ENCODE measurements around the gene C1QTNF7. TPM values are rescaled to one million over a fixed set of nuclear protein-coding genes. Genes with fewer than 3 reads are reported as not detected.

Gene C1QTNF7
- total RNA-seq, 2 donors from 2014 or later, result not detected

GRCh38 chr4:15451866-15452765 is 24.3 kb downstream of the C1QTNF7 start:
- H3K4me3 ChIP-seq (ENCODE audit: low read length), result no peak overlapping the region
- Mint-ChIP-seq H3K27me3 (ENCODE audit: insufficient read depth) (no peaks in the 10 kb centered on the region), H3K4me1 (no peaks in the 10 kb centered on the region), H3K36me3 (ENCODE audit: low read depth) (no peaks in the 10 kb centered on the region), H3K9me3 (no peaks in the 10 kb centered on the region), H3K27ac (no peak overlapping the region), H3K4me3 (no peak overlapping the region)
- no peak for DNase-seq
- no peaks in the 10 kb centered on the region for H3K9me3 ChIP-seq (ENCODE audit: control insufficient read depth, low read length)
- H3K27ac ChIP-seq (ENCODE audit: low read depth, low read length), result no peak overlapping the region
- no peaks in the 10 kb centered on the region for H3K27me3 ChIP-seq (ENCODE audit: control insufficient read depth, insufficient read depth, low read length, poor library complexity, severe bottlenecking)
- TF ChIP-seq, protein P1, sequence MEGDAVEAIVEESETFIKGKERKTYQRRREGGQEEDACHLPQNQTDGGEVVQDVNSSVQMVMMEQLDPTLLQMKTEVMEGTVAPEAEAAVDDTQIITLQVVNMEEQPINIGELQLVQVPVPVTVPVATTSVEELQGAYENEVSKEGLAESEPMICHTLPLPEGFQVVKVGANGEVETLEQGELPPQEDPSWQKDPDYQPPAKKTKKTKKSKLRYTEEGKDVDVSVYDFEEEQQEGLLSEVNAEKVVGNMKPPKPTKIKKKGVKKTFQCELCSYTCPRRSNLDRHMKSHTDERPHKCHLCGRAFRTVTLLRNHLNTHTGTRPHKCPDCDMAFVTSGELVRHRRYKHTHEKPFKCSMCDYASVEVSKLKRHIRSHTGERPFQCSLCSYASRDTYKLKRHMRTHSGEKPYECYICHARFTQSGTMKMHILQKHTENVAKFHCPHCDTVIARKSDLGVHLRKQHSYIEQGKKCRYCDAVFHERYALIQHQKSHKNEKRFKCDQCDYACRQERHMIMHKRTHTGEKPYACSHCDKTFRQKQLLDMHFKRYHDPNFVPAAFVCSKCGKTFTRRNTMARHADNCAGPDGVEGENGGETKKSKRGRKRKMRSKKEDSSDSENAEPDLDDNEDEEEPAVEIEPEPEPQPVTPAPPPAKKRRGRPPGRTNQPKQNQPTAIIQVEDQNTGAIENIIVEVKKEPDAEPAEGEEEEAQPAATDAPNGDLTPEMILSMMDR (conservative IDR thresholded peaks at IDR 0.05), result no peak
- WGBS, 2 experiments (ENCODE audit: insufficient coverage in 1 of 2, insufficient read length in 1 of 2), result 92 to 100% methylated on average over 2 to 4 of the region's 4 CpGs
- H3K36me3 ChIP-seq (ENCODE audit: control insufficient read depth, insufficient read depth, low read length), result no peaks in the 10 kb centered on the region
- no peak overlapping the region for H3K9ac ChIP-seq (ENCODE audit: extremely low read depth, low read length, poor library complexity, severe bottlenecking)
- H3K4me1 ChIP-seq (ENCODE audit: control insufficient read depth, insufficient read depth, low read length), result no peaks in the 10 kb centered on the region

GRCh38 chr4:15455290-15455689 is 27.5 kb downstream of the C1QTNF7 start:
- Mint-ChIP-seq H3K4me1 (peaks cover 7% of the 10 kb centered on the region), H3K4me3 (no peak overlapping the region), H3K9me3 (no peaks in the 10 kb centered on the region), H3K27me3 (ENCODE audit: insufficient read depth) (no peaks in the 10 kb centered on the region), H3K27ac (no peak overlapping the region), H3K36me3 (ENCODE audit: low read depth) (no peaks in the 10 kb centered on the region)
- Histone ChIP-seq H3K4me1 (ENCODE audit: control insufficient read depth, insufficient read depth, low read length) (no peaks in the 10 kb centered on the region), H3K36me3 (ENCODE audit: control insufficient read depth, insufficient read depth, low read length) (no peaks in the 10 kb centered on the region), H3K9me3 (ENCODE audit: control insufficient read depth, low read length) (no peaks in the 10 kb centered on the region), H3K27me3 (ENCODE audit: control insufficient read depth, insufficient read depth, low read length, poor library complexity, severe bottlenecking) (no peaks in the 10 kb centered on the region), H3K27ac (ENCODE audit: low read depth, low read length) (no peak overlapping the region), H3K9ac (ENCODE audit: extremely low read depth, low read length, poor library complexity, severe bottlenecking) (no peak overlapping the region), H3K4me3 (ENCODE audit: low read length) (no peak overlapping the region)
- 90 to 100% methylated on average over 1 to 3 of the region's 3 CpGs for WGBS, 2 experiments (ENCODE audit: insufficient coverage in 1 of 2, insufficient read length in 1 of 2)
- no peak for DNase-seq
- TF ChIP-seq, protein P1 (conservative IDR thresholded peaks at IDR 0.05), result no peak

DNA sequence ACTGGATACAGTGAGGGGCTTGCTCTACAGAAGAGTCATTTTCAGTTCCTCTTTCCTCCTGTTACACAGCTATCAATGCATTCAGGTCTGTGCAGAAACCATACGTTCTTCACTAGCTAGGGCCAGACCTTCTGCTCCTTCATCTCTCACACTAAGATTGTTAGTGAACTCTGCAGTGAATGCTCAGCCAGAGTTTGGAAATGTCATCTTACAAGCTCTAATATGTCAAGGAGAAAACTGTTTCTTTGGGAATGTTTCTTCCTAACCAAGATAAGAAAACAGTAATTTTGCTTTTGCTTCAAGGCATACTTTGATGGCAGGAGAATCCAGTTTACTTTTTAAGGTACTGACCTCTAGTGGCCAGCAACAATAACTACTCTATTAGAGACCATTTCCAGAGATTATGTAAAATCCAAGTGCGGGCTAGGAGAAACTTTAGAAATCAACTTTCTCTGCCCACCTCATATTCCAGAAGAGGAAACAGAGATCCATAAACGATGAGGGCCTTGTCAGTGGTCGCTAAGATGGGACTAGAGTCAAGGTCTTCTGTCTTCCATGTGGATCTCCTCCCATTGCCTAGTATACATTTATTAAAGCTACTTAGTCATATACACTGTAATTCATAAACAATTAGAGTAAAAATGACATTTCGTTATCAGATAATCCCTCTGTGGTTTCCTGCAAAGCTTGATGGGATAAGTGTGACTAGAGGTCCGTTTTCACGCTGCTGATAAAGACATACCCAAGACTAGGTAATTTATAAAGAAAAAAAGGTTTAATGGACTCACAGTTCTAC is 29.8 kb downstream of the C1QTNF7 start:
- DNase-seq, result no peak
- 45 to 56% methylated on average over 2 to 7 of the region's 7 CpGs for WGBS, 2 experiments (ENCODE audit: insufficient coverage in 1 of 2, insufficient read length in 1 of 2)
- Mint-ChIP-seq H3K27ac (no peak overlapping the region), H3K27me3 (ENCODE audit: insufficient read depth) (no peaks in the 10 kb centered on the region), H3K9me3 (no peaks in the 10 kb centered on the region), H3K4me1 (peaks cover 7% of the 10 kb centered on the region), H3K4me3 (no peak overlapping the region), H3K36me3 (ENCODE audit: low read depth) (no peaks in the 10 kb centered on the region)
- Histone ChIP-seq H3K27ac (ENCODE audit: low read depth, low read length) (no peak overlapping the region), H3K4me3 (ENCODE audit: low read length) (no peak overlapping the region), H3K4me1 (ENCODE audit: control insufficient read depth, insufficient read depth, low read length) (no peaks in the 10 kb centered on the region), H3K9ac (ENCODE audit: extremely low read depth, low read length, poor library complexity, severe bottlenecking) (no peak overlapping the region), H3K36me3 (ENCODE audit: control insufficient read depth, insufficient read depth, low read length) (no peaks in the 10 kb centered on the region), H3K27me3 (ENCODE audit: control insufficient read depth, insufficient read depth, low read length, poor library complexity, severe bottlenecking) (no peaks in the 10 kb centered on the region), H3K9me3 (ENCODE audit: control insufficient read depth, low read length) (no peaks in the 10 kb centered on the region)
- TF ChIP-seq, protein P1 (conservative IDR thresholded peaks at IDR 0.05), result peak; percentile 86

Measured in endodermal cell (in vitro differentiated cells).